Liver (tissue), 9 donors: Measurements from ENCODE around the gene DCPS. TPM values are rescaled to one million over a fixed set of nuclear protein-coding genes. Genes with fewer than 3 reads are reported as not detected.

Experiments
- DNase-seq: peaks from one replicate; pipeline ENCODE4 v3.0.0-alpha.2; 2017; ENCODE audit warnings: low spot score
- H3K27ac ChIP-seq, 2 donors: one replicate each; pipeline ENCODE4 v1.7.0; 2013; ENCODE audit warnings: inconsistent platforms in 2 of 2, low read length in 2 of 2, control low read depth in 1 of 2, low read depth in 1 of 2, mild to moderate bottlenecking in 1 of 2
- H3K27me3 ChIP-seq, 4 donors: one replicate each; pipeline versions ENCODE4 v1.6.1 to v1.7.0; 2013; ENCODE audit warnings: low read length in 3 of 4, inconsistent platforms in 1 of 4, mild to moderate bottlenecking in 1 of 4, moderate library complexity in 1 of 4; ENCODE audit not compliant: control insufficient read depth in 4 of 4, insufficient read depth in 4 of 4
- H3K36me3 ChIP-seq, 4 donors: one replicate each; pipeline versions ENCODE4 v1.6.1 to v1.7.0; 2013; ENCODE audit warnings: low read length in 3 of 4, mild to moderate bottlenecking in 3 of 4, low read depth in 1 of 4, moderate library complexity in 1 of 4; ENCODE audit not compliant: control insufficient read depth in 4 of 4, insufficient read depth in 3 of 4
- H3K4me1 ChIP-seq, 4 donors: one replicate each; pipeline versions ENCODE4 v1.6.1 to v1.7.0; 2013; ENCODE audit warnings: low read length in 3 of 4, mild to moderate bottlenecking in 3 of 4, moderate library complexity in 1 of 4; ENCODE audit not compliant: control insufficient read depth in 4 of 4, insufficient read depth in 4 of 4
- H3K4me3 ChIP-seq, 3 donors: one replicate each; pipeline versions ENCODE4 v1.6.1 to v1.7.0; 2013; ENCODE audit warnings: low read length in 3 of 3, control low read depth in 1 of 3, low read depth in 1 of 3, mild to moderate bottlenecking in 1 of 3
- H3K9ac ChIP-seq, 2 donors: one replicate each; pipeline ENCODE4 v1.7.0; 2013; ENCODE audit warnings: low read length in 2 of 2, mild to moderate bottlenecking in 2 of 2, moderate library complexity in 2 of 2, control low read depth in 1 of 2, low read depth in 1 of 2
- H3K9me3 ChIP-seq, 4 donors: one replicate each; pipeline versions ENCODE4 v1.6.1 to v1.7.0; 2013; ENCODE audit warnings: low read length in 3 of 4; ENCODE audit not compliant: control insufficient read depth in 4 of 4
- FOXA2 ChIP-seq: IDR thresholded peaks from 2 replicates; pipeline ENCODE4 v1.6.1; 2016; ENCODE audit warnings: antibody characterized with exemption
- JUND ChIP-seq, 2 donors: IDR thresholded peaks; 2 replicates each; pipeline ENCODE4 v1.6.1; 2016; ENCODE audit warnings: antibody characterized with exemption in 2 of 2
- NR2F2 ChIP-seq: IDR thresholded peaks from 2 replicates; pipeline ENCODE4 v1.6.1; 2016; ENCODE audit warnings: antibody characterized with exemption
- RAD21 ChIP-seq, 2 donors: IDR thresholded peaks; 2 replicates each; pipeline ENCODE4 v1.6.1; 2016; ENCODE audit warnings: antibody characterized with exemption in 2 of 2, mild to moderate bottlenecking in 2 of 2
- RXRA ChIP-seq, 2 donors: IDR thresholded peaks; 2 replicates each; pipeline ENCODE4 v1.6.1; 2017 to 2018; ENCODE audit warnings: antibody characterized with exemption in 2 of 2, mild to moderate bottlenecking in 1 of 2
- SP1 ChIP-seq: IDR thresholded peaks from 2 replicates; pipeline ENCODE4 v1.6.1; 2018; ENCODE audit warnings: antibody characterized with exemption, mild to moderate bottlenecking
- WGBS: extraction: QIAGEN DNeasy Blood & Tissue Kit; methylation state at CpG from one replicate; pipeline ENCODE4 v1.1.7; 2013; 5-methylcytosine and 5-hydroxymethylcytosine counted together
- polyA plus RNA-seq, 2 donors: library from polyadenylated mRNA; stranded (reverse) in 1 of 2; unstranded in 1 of 2; fragments of 200-250 nt in 1 of 2; fragments of >200 nt in 1 of 2; fragmentation: Nextera tagmentation in 1 of 2; extraction: Ambion mirVana in 1 of 2; gene quantifications; one replicate each; pipeline versions ENCODE4 v1.2.1 to v1.2.3, GENCODE V29; 2013 to 2015
- total RNA-seq, 2 donors: library from RNA; depleted of rRNA; stranded (reverse); fragments of >200 nt; gene quantifications; one replicate each; pipeline ENCODE4 v1.2.3, GENCODE V29; 2014
- TF ChIP-seq, protein P1 (sequence below): IDR thresholded peaks from 2 replicates; pipeline ENCODE4 v1.6.1; 2016; ENCODE audit warnings: antibody characterized with exemption
- TF ChIP-seq, protein P2 (sequence below): IDR thresholded peaks from 2 replicates; pipeline ENCODE4 v1.6.1; 2016; ENCODE audit warnings: antibody characterized with exemption, mild to moderate bottlenecking
- TF ChIP-seq, protein P3 (sequence below): IDR thresholded peaks from 2 replicates; pipeline ENCODE4 v1.6.1; 2016; ENCODE audit warnings: antibody characterized with exemption
- donor health status: healthy.
- donor health status: healthy.
- donor health status: healthy.
- donor health status: healthy.
- donor health status: healthy.

The DCPS gene
- total and polyA plus RNA-seq, 4 donors: 5.6 to 61.0 (median 19.0) TPM

GRCh38 chr11:126347751-126348668 lies 44.1 kb downstream of the DCPS start:
- WGBS: 84% methylated on average over 17 of the region's 17 CpGs
- H3K9ac ChIP-seq: no peak overlapping the region
- TF ChIP-seq, protein P1, sequence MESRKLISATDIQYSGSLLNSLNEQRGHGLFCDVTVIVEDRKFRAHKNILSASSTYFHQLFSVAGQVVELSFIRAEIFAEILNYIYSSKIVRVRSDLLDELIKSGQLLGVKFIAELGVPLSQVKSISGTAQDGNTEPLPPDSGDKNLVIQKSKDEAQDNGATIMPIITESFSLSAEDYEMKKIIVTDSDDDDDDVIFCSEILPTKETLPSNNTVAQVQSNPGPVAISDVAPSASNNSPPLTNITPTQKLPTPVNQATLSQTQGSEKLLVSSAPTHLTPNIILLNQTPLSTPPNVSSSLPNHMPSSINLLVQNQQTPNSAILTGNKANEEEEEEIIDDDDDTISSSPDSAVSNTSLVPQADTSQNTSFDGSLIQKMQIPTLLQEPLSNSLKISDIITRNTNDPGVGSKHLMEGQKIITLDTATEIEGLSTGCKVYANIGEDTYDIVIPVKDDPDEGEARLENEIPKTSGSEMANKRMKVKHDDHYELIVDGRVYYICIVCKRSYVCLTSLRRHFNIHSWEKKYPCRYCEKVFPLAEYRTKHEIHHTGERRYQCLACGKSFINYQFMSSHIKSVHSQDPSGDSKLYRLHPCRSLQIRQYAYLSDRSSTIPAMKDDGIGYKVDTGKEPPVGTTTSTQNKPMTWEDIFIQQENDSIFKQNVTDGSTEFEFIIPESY: no peak
- TF ChIP-seq JUND (IDR thresholded peaks at IDR 0.05) (no peak), NR2F2 (no peak), SP1 (no peak)
- TF ChIP-seq, protein P2, sequence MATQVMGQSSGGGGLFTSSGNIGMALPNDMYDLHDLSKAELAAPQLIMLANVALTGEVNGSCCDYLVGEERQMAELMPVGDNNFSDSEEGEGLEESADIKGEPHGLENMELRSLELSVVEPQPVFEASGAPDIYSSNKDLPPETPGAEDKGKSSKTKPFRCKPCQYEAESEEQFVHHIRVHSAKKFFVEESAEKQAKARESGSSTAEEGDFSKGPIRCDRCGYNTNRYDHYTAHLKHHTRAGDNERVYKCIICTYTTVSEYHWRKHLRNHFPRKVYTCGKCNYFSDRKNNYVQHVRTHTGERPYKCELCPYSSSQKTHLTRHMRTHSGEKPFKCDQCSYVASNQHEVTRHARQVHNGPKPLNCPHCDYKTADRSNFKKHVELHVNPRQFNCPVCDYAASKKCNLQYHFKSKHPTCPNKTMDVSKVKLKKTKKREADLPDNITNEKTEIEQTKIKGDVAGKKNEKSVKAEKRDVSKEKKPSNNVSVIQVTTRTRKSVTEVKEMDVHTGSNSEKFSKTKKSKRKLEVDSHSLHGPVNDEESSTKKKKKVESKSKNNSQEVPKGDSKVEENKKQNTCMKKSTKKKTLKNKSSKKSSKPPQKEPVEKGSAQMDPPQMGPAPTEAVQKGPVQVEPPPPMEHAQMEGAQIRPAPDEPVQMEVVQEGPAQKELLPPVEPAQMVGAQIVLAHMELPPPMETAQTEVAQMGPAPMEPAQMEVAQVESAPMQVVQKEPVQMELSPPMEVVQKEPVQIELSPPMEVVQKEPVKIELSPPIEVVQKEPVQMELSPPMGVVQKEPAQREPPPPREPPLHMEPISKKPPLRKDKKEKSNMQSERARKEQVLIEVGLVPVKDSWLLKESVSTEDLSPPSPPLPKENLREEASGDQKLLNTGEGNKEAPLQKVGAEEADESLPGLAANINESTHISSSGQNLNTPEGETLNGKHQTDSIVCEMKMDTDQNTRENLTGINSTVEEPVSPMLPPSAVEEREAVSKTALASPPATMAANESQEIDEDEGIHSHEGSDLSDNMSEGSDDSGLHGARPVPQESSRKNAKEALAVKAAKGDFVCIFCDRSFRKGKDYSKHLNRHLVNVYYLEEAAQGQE: no peak
- TF ChIP-seq, protein P3, sequence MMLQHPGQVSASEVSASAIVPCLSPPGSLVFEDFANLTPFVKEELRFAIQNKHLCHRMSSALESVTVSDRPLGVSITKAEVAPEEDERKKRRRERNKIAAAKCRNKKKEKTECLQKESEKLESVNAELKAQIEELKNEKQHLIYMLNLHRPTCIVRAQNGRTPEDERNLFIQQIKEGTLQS: no peak

GRCh38 chr11:126348806-126349582 lies 45.1 kb downstream of the DCPS start:
- peak; percentile 63 for TF ChIP-seq NR2F2
- no peak for TF ChIP-seq SP1
- peaks cover 0 to 2% (median 0%) of the 10 kb centered on the region in 4 donors for H3K4me1 ChIP-seq
- peaks cover 10 to 24% (median 15%) of the 10 kb centered on the region in 4 donors for H3K36me3 ChIP-seq
- DNase-seq: no peak
- no peak overlapping the region for H3K9ac ChIP-seq
- H3K9me3 ChIP-seq: no peaks in the 10 kb centered on the region
- WGBS: 78% methylated on average over 8 of the region's 8 CpGs
- no peak overlapping the region for H3K4me3 ChIP-seq
- no peaks in the 10 kb centered on the region for H3K27me3 ChIP-seq
- H3K27ac ChIP-seq: peak overlapping the region; percentile 30 to 67

More at GRCh38 chr11:126347751-126348668, 44.1 kb downstream of the DCPS start:
- Histone ChIP-seq H3K4me1 (peaks cover 0 to 2% (median 0%) of the 10 kb centered on the region in 4 donors), H3K36me3 (peaks cover 10 to 34% (median 22%) of the 10 kb centered on the region in 4 donors), H3K27me3 (no peaks in the 10 kb centered on the region), H3K4me3 (no peak overlapping the region), H3K27ac (peak overlapping the region; percentile 11 to 67), H3K9me3 (no peaks in the 10 kb centered on the region)
- no peak for DNase-seq

DNA sequence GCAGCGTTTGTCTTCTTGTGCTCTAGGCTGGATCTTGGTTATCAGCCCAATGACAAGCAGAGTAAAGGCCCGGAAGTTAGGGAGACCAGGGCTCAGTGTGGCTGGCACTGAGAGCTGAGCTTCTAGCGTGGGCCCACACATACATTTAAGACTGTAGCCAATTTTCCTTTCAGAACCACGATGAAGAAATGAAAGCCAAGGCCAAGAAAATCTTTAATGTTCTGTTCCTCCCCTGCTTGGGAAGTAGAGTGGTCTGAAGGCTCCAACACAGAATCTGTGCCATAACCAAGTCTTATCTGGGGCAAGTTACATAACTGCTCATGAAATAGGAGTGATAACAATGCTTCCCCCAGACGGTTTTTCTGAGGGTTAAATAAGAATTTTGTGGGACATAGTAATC lies 47.0 kb downstream of the DCPS start:
- H3K4me3 ChIP-seq: no peak overlapping the region
- DNase-seq: no peak
- TF ChIP-seq RAD21 (IDR thresholded peaks at IDR 0.05) (no peak), RXRA (IDR thresholded peaks at IDR 0.05) (peak in 1 of 2 donors; percentile 2), FOXA2 (no peak)
- H3K9me3 ChIP-seq: no peaks in the 10 kb centered on the region
- no peaks in the 10 kb centered on the region for H3K27me3 ChIP-seq
- WGBS: 78% methylated on average over 5 of the region's 5 CpGs
- peaks cover 5 to 8% (median 6%) of the 10 kb centered on the region in 4 donors for H3K36me3 ChIP-seq
- H3K9ac ChIP-seq: no peak overlapping the region
- H3K4me1 ChIP-seq: peaks cover 3 to 6% (median 3%) of the 10 kb centered on the region in 4 donors
- peak overlapping the region in 1 of 2 donors; percentile 16 for H3K27ac ChIP-seq
